Endothelial cell of umbilical vein (primary cell): ENCODE results near the gene DRC7. TPM values are rescaled to one million over a fixed set of nuclear protein-coding genes. Genes with fewer than 3 reads are reported as not detected.

Source experiments
- BruUV-seq: library from RNA; stranded (reverse); fragments of 400-500 nt; replicated peaks from 2 replicates; lab custom pipeline; 2021; lab: Mats Ljungman, UMichigan
- CTCF ChIA-PET: fragments of 300-600, 350-600 bp; sonication (Branson Sonifier 250); formaldehyde crosslinking; loops from one replicate; lab custom pipeline; 2021; ENCODE audit warnings: antibody characterized with exemption, inconsistent platforms; lab: Charles Lee
- POLR2A ChIA-PET: fragments of 300-600, 350-600 bp; sonication (Branson Sonifier 250); formaldehyde crosslinking; loops from one replicate; lab custom pipeline; 2021; ENCODE audit warnings: antibody characterized with exemption, inconsistent platforms; lab: Charles Lee
- DNase-seq: peaks from one replicate; pipeline ENCODE4 v3.0.0-alpha.2; 2011; ENCODE audit warnings: low read depth, low spot score
- FAIRE-seq: peaks from 2 replicates; lab custom pipeline; 2011; peaks lifted over from hg19 to GRCh38; lab: Jason Lieb, UNC
- H2AFZ ChIP-seq: 2 replicates; pipeline ENCODE4 v1.6.0; 2012; ENCODE audit warnings: low read depth, low read length, control low read depth, inconsistent platforms
- H3K27ac ChIP-seq: 2 replicates; pipeline ENCODE4 v1.5.1; 2011; ENCODE audit warnings: low read depth, mild to moderate bottlenecking, control low read depth, low read length, moderate library complexity; ENCODE audit not compliant: insufficient read depth
- H3K27me3 ChIP-seq, 2 experiments: 2 replicates each; pipeline versions ENCODE4 v1.6.0 to v1.6.1; 2011; ENCODE audit warnings: low read length in 2 of 2, mixed read lengths in 1 of 2; ENCODE audit not compliant: control insufficient read depth in 2 of 2, insufficient read depth in 2 of 2
- H3K36me3 ChIP-seq, 2 experiments: 2 replicates in 1 of 2; 3 replicates in 1 of 2; pipeline ENCODE4 v1.5.1; 2011; ENCODE audit warnings: low read length in 2 of 2, mild to moderate bottlenecking in 1 of 2, moderate library complexity in 1 of 2; ENCODE audit not compliant: control insufficient read depth in 2 of 2, insufficient read depth in 2 of 2; ENCODE audit errors: extremely low read depth in 1 of 2
- H3K4me1 ChIP-seq: 3 replicates; pipeline ENCODE4 v1.5.1; 2011; ENCODE audit warnings: mild to moderate bottlenecking, low read length; ENCODE audit not compliant: control insufficient read depth, insufficient read depth; ENCODE audit errors: extremely low read depth
- H3K4me2 ChIP-seq: 2 replicates; pipeline ENCODE4 v1.6.1; 2011; ENCODE audit warnings: low read length, control low read depth, mixed read lengths; ENCODE audit not compliant: insufficient read depth
- H3K4me3 ChIP-seq, 3 experiments: fragments of 200-600 bp in 1 of 3; sonication (generic), shearing (Covaris generic) in 1 of 3; replicated peaks in 1 of 3; 2 replicates each; pipeline ENCODE4 v1.5.1; 2011 to 2016; ENCODE audit warnings: control low read depth in 3 of 3, low read length in 3 of 3, mild to moderate bottlenecking in 2 of 3, inconsistent platforms in 1 of 3, low read depth in 1 of 3, moderate library complexity in 1 of 3; ENCODE audit not compliant: insufficient read depth in 1 of 3
- H3K79me2 ChIP-seq: 2 replicates; pipeline ENCODE4 v1.6.0; 2012; ENCODE audit warnings: low read length, inconsistent platforms; ENCODE audit not compliant: control insufficient read depth, insufficient read depth
- H3K9ac ChIP-seq: replicated peaks from 2 replicates; pipeline ENCODE3; 2011; ENCODE audit warnings: low read length, control low read depth; ENCODE audit not compliant: insufficient read depth; ENCODE audit errors: extremely low read depth
- H3K9me1 ChIP-seq: replicated peaks from 3 replicates; pipeline ENCODE4 v1.6.0; 2011; ENCODE audit warnings: mild to moderate bottlenecking, low read length; ENCODE audit not compliant: control insufficient read depth, insufficient read depth; ENCODE audit errors: extremely low read depth
- H3K9me3 ChIP-seq: replicated peaks from 2 replicates; pipeline ENCODE4 v1.5.1; 2012; ENCODE audit warnings: low read length, inconsistent platforms; ENCODE audit not compliant: control insufficient read depth, insufficient read depth
- H4K20me1 ChIP-seq: replicated peaks from 2 replicates; pipeline ENCODE3; 2011; ENCODE audit warnings: mild to moderate bottlenecking, low read length; ENCODE audit not compliant: control insufficient read depth, insufficient read depth; ENCODE audit errors: extremely low read depth
- FOS ChIP-seq: IDR thresholded peaks from 2 replicates; pipeline ENCODE4 v1.6.1; 2011; ENCODE audit warnings: mild to moderate bottlenecking, low read length, moderate library complexity, borderline replicate concordance; ENCODE audit not compliant: insufficient read depth
- GATA2 ChIP-seq: IDR thresholded peaks from 2 replicates; pipeline ENCODE4 v1.7.0; 2011; ENCODE audit warnings: low read depth, mild to moderate bottlenecking, moderate library complexity, mixed read lengths, low read length; ENCODE audit not compliant: insufficient read length, insufficient read depth
- JUN ChIP-seq: IDR thresholded peaks from 2 replicates; pipeline ENCODE4 v1.6.1; 2011; ENCODE audit warnings: borderline replicate concordance, low read depth; ENCODE audit not compliant: insufficient read length, insufficient read depth
- MYC ChIP-seq: IDR thresholded peaks from one replicate; pipeline ENCODE4 v1.6.1; 2011; ENCODE audit warnings: mild to moderate bottlenecking, low read depth, low read length
- POLR2A ChIP-seq: IDR thresholded peaks from 2 replicates; pipeline ENCODE4 v1.6.1; 2012; ENCODE audit warnings: low read depth, mild to moderate bottlenecking, control low read depth, low read length
- dilution Hi-C: fragments of 300-500 bp; cut with MboI; formaldehyde crosslinking; loops from one replicate; pipeline ENCODE4 v1.15.0; 2019; ENCODE audit warnings: low sequenced_read_pairs; ENCODE audit not compliant: extremely low pct_ligation_motif_present
- intact Hi-C: fragments of 100-400 bp; cut with micrococcal nuclease; formaldehyde crosslinking; loops from one replicate; pipeline ENCODE4 v1.10.0; 2022
- polyA plus RNA-seq, 4 experiments: library from polyadenylated mRNA; depleted of rRNA in 3 of 4; stranded (reverse) in 3 of 4; unstranded in 1 of 4; fragments of >200 nt; gene quantifications; 2 replicates each; pipeline versions ENCODE4 v1.2.1 to v1.2.3, GENCODE V29; 2011 to 2012; ENCODE audit warnings: missing spikeins in 1 of 4
- total RNA-seq: library from RNA; stranded (reverse); gene quantifications from 2 replicates; pipeline ENCODE4 v1.2.3, GENCODE V29; 2021
- TF ChIP-seq, protein P1 (sequence below), 2 donors: IDR thresholded peaks; 1 replicate in 1 of 2; 2 replicates in 1 of 2; pipeline ENCODE4 v1.5.1; 2011; ENCODE audit warnings: low read length in 2 of 2, mild to moderate bottlenecking in 2 of 2, moderate library complexity in 2 of 2, control low read depth in 1 of 2, inconsistent platforms in 1 of 2, low read depth in 1 of 2; ENCODE audit not compliant: insufficient read depth in 1 of 2; ENCODE audit errors: extremely low read depth in 1 of 2

The DRC7 gene
- total and polyA plus RNA-seq, 2 donors (not counting 3 experiments of a cell fraction or from before 2014, with no cell fraction given), result 0.13 to 0.77 TPM

- no peak overlapping the region for H3K4me2 ChIP-seq
- no peaks in the 10 kb centered on the region for H3K27me3 ChIP-seq
- H3K4me3 ChIP-seq, result no peak overlapping the region
- dilution Hi-C loops, result no loop called here
- H4K20me1 ChIP-seq, result no peaks in the 10 kb centered on the region
- no peaks in the 10 kb centered on the region for H3K36me3 ChIP-seq
- CTCF ChIA-PET, result interaction anchor here (1.5 kb wide), 1 partner anchor 19 kb away, joined by 5 read pairs; no protein-coding TSS in a partner anchor
- H3K9me1 ChIP-seq, result no peaks in the 10 kb centered on the region
- no peaks in the 10 kb centered on the region for H3K9me3 ChIP-seq
- no peak overlapping the region for H2AFZ ChIP-seq
- H3K79me2 ChIP-seq, result no peaks in the 10 kb centered on the region
- DNase-seq (no peak), FAIRE-seq (no peak)
- TF ChIP-seq MYC (no peak), POLR2A (no peak), FOS (no peak), JUN (no peak), GATA2 (no peak)
- TF ChIP-seq, protein P1, sequence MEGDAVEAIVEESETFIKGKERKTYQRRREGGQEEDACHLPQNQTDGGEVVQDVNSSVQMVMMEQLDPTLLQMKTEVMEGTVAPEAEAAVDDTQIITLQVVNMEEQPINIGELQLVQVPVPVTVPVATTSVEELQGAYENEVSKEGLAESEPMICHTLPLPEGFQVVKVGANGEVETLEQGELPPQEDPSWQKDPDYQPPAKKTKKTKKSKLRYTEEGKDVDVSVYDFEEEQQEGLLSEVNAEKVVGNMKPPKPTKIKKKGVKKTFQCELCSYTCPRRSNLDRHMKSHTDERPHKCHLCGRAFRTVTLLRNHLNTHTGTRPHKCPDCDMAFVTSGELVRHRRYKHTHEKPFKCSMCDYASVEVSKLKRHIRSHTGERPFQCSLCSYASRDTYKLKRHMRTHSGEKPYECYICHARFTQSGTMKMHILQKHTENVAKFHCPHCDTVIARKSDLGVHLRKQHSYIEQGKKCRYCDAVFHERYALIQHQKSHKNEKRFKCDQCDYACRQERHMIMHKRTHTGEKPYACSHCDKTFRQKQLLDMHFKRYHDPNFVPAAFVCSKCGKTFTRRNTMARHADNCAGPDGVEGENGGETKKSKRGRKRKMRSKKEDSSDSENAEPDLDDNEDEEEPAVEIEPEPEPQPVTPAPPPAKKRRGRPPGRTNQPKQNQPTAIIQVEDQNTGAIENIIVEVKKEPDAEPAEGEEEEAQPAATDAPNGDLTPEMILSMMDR (IDR thresholded peaks at IDR 0.05; ENCODE audit: extremely low read depth in 1 of 2, insufficient read depth in 1 of 2, low read depth in 1 of 2, low read length in 2 of 2), result no peak
- POLR2A ChIA-PET, result interaction anchor here (0.6 to 0.7 kb wide), 2 partner anchors 21 to 1079 kb away, joined by 3 to 5 read pairs; partner anchors contain the start of gene MT1E
- no TSS peak for BruUV-seq
- intact Hi-C loops, result no loop called here
- no peaks in the 10 kb centered on the region for H3K4me1 ChIP-seq
- no peak overlapping the region for H3K27ac ChIP-seq
- no peak overlapping the region for H3K9ac ChIP-seq
Measured at GRCh38 chr16:57704011-57704904, 9.7 kb downstream of the DRC7 start.
